ENCODE measurements around the gene ASB10. TPM values are rescaled to one million over a fixed set of nuclear protein-coding genes. Genes with fewer than 3 reads are reported as not detected.

The ASB10 gene
- total and polyA plus RNA-seq, 2 of the 8 experiments (the other 6 are each of a cell fraction or from before 2014, with no cell fraction given) = not detected

DNA sequence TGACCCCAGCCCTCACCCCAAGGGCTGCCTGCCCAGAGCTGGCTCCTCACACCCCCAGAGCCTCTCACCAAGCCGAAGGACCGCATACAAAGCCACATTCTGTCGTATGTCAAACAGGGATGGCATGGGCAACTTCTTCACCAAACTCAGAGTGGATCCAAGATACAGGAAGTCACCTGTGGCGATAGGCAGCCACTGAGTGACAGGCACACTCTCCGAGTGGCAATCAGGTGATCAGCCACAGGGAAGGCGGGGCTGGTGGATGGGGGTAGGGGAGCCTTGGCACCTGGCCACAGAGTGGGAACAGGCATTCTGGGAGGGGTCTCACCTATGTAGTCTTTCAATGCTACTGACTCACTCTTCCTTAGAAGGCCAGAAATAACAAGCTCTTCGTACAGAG, 7.1 kb upstream of the ASB10 start:
- Histone ChIP-seq H3K56ac (replicated peaks; ENCODE audit: insufficient read length, low read depth, low read length) (no peak overlapping the region), H3K4me1 (replicated peaks in 1 of 4; ENCODE audit: control insufficient read depth in 3 of 4, insufficient read depth in 4 of 4, low read length in 3 of 4) (peaks cover 0 to 6% (median 2%) of the 10 kb centered on the region in 4 experiments; a peak in 2 of 7 replicates), H2BK20ac (ENCODE audit: low read length) (no peak overlapping the region), H3K36me3 (ENCODE audit: control insufficient read depth in 2 of 4, insufficient read depth in 4 of 4, low read length in 3 of 4) (no peaks in the 10 kb centered on the region), H4K91ac (replicated peaks; ENCODE audit: insufficient read length, low read length) (no peak overlapping the region), H2BK12ac (ENCODE audit: low read depth, low read length) (no peak overlapping the region), H3K4ac (replicated peaks; ENCODE audit: insufficient read length, low read depth, low read length) (no peak overlapping the region), H3K4me2 (ENCODE audit: insufficient read depth in 1 of 2, low read depth in 2 of 2, low read length in 2 of 2) (no peak overlapping the region), H3K79me1 (ENCODE audit: low read depth, low read length) (no peaks in the 10 kb centered on the region), H3K9me3 (ENCODE audit: insufficient read depth in 2 of 2, low read depth in 1 of 2, low read length in 1 of 2) (no peaks in the 10 kb centered on the region), H3K27me3 (replicated peaks in 1 of 4; ENCODE audit: control insufficient read depth in 3 of 4, extremely low read depth in 1 of 4, insufficient read depth in 3 of 4, low read length in 3 of 4) (peaks cover 0 to 13% (median 0%) of the 10 kb centered on the region in 4 experiments; a peak in 2 of 7 replicates), H3K9ac (replicated peaks in 1 of 4; ENCODE audit: extremely low read depth in 1 of 4, low read depth in 3 of 4, low read length in 3 of 4) (no peak overlapping the region; a peak in 1 of 7 replicates), H2AK5ac (ENCODE audit: low read depth, low read length) (no peak overlapping the region; the same call in 1 of the 2 replicates), H4K8ac (ENCODE audit: extremely low read depth, insufficient read depth, low read length) (peak overlapping the region; percentile 86; the same call in 1 of the 2 replicates), H2BK5ac (ENCODE audit: low read depth, low read length) (no peak overlapping the region), H3K23ac (ENCODE audit: insufficient read length) (no peak overlapping the region), H3K14ac (ENCODE audit: insufficient read length) (no peak overlapping the region), H4K5ac (ENCODE audit: insufficient read length, low read depth, low read length) (no peak overlapping the region), H3K27ac (ENCODE audit: low read depth, low read length) (no peak overlapping the region), H3K4me3 (ENCODE audit: extremely low read depth in 1 of 4, insufficient read depth in 2 of 4, low read depth in 3 of 4, low read length in 4 of 4) (no peak overlapping the region), H3K18ac (ENCODE audit: extremely low read depth, low read length) (no peak overlapping the region), H2BK15ac (ENCODE audit: low read length) (no peak overlapping the region), H3K23me2 (ENCODE audit: low read depth, low read length) (peaks cover 5% of the 10 kb centered on the region; the same call in 1 of the 2 replicates), H2BK120ac (replicated peaks; ENCODE audit: low read depth, low read length) (no peak overlapping the region), H2AFZ (ENCODE audit: low read length) (no peak overlapping the region), H3K79me2 (ENCODE audit: control insufficient read depth in 1 of 2, insufficient read depth in 2 of 2, low read length in 2 of 2) (no peaks in the 10 kb centered on the region), H4K20me1 (replicated peaks in 1 of 2; ENCODE audit: control insufficient read depth in 1 of 2, insufficient read depth in 2 of 2, low read length in 2 of 2) (no peaks in the 10 kb centered on the region)
- ChIA-PET CTCF (ENCODE audit: partially characterized antibody) (interaction anchor here (0.8 to 2.3 kb wide), 10 partner anchors 11 to 147 kb away, joined by 3 to 7 read pairs (median 4); no protein-coding TSS in a partner anchor), POLR2A (ENCODE audit: partially characterized antibody) (interaction anchor here (1.6 kb wide), 1 partner anchor 17 kb away, joined by 5 read pairs; no protein-coding TSS in a partner anchor)
- DNase-seq (ENCODE audit: low read depth in 1 of 2, low spot score in 2 of 2) (no peak), FAIRE-seq (no peak)
- WGBS, 2 experiments (ENCODE audit: extremely low coverage in 1 of 2, insufficient coverage in 1 of 2, insufficient read length in 1 of 2, insufficient replicate concordance in 2 of 2, low coverage in 1 of 2, low lambda C conversion rate in 2 of 2, missing lambda C conversion rate in 1 of 2) = 81% methylated on average over 7 of the region's 7 CpGs; no CpG with 5 or more reads in 1 of the 2 experiments
- no peak for TF ChIP-seq MAFK (IDR thresholded peaks at IDR 0.05; ENCODE audit: low read depth, low read length)
- TF ChIP-seq YY1 (IDR thresholded peaks at IDR 0.05; ENCODE audit: low read depth, low read length) = no peak
- TF ChIP-seq RNF2 (IDR thresholded peaks at IDR 0.05; ENCODE audit: borderline replicate concordance, low read depth, low read length, missing control alignments, poor library complexity, severe bottlenecking) = no peak
- no peak for TF ChIP-seq TAF1 (IDR thresholded peaks at IDR 0.05; ENCODE audit: low read depth, low read length)
- no peak for TF ChIP-seq KDM4A (IDR thresholded peaks at IDR 0.05; ENCODE audit: low read depth, low read length, severe bottlenecking)
- no peak for TF ChIP-seq TBP (IDR thresholded peaks at IDR 0.05; ENCODE audit: low read depth, low read length)
- TF ChIP-seq, protein P1, sequence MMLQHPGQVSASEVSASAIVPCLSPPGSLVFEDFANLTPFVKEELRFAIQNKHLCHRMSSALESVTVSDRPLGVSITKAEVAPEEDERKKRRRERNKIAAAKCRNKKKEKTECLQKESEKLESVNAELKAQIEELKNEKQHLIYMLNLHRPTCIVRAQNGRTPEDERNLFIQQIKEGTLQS (IDR thresholded peaks at IDR 0.05; ENCODE audit: insufficient read depth, low read depth, low read length) = no peak
- TF ChIP-seq RAD21 (IDR thresholded peaks at IDR 0.05 in 1 of 2, conservative IDR thresholded peaks at IDR 0.05 in 1 of 2; ENCODE audit: low read depth in 2 of 2, low read length in 2 of 2) = no peak
- TF ChIP-seq SP1 (IDR thresholded peaks at IDR 0.05; ENCODE audit: low read depth, low read length) = no peak
- TF ChIP-seq, protein P2, sequence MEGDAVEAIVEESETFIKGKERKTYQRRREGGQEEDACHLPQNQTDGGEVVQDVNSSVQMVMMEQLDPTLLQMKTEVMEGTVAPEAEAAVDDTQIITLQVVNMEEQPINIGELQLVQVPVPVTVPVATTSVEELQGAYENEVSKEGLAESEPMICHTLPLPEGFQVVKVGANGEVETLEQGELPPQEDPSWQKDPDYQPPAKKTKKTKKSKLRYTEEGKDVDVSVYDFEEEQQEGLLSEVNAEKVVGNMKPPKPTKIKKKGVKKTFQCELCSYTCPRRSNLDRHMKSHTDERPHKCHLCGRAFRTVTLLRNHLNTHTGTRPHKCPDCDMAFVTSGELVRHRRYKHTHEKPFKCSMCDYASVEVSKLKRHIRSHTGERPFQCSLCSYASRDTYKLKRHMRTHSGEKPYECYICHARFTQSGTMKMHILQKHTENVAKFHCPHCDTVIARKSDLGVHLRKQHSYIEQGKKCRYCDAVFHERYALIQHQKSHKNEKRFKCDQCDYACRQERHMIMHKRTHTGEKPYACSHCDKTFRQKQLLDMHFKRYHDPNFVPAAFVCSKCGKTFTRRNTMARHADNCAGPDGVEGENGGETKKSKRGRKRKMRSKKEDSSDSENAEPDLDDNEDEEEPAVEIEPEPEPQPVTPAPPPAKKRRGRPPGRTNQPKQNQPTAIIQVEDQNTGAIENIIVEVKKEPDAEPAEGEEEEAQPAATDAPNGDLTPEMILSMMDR (IDR thresholded peaks at IDR 0.05; ENCODE audit: control extremely low read depth in 1 of 3, insufficient read depth in 1 of 3, low read depth in 1 of 3, low read length in 3 of 3) = no peak
